HG03060 (cell line): ENCODE results near the gene NEAT1.

Source experiments
- ATAC-seq: cut with Tn5 transposase; IDR thresholded peaks from one replicate; pipeline ENCODE4 v1.9.1; 2021; ENCODE audit warnings: low read depth, moderate number of reproducible peaks; ENCODE audit not compliant: unreplicated experiment

NEAT1 gene

DNA sequence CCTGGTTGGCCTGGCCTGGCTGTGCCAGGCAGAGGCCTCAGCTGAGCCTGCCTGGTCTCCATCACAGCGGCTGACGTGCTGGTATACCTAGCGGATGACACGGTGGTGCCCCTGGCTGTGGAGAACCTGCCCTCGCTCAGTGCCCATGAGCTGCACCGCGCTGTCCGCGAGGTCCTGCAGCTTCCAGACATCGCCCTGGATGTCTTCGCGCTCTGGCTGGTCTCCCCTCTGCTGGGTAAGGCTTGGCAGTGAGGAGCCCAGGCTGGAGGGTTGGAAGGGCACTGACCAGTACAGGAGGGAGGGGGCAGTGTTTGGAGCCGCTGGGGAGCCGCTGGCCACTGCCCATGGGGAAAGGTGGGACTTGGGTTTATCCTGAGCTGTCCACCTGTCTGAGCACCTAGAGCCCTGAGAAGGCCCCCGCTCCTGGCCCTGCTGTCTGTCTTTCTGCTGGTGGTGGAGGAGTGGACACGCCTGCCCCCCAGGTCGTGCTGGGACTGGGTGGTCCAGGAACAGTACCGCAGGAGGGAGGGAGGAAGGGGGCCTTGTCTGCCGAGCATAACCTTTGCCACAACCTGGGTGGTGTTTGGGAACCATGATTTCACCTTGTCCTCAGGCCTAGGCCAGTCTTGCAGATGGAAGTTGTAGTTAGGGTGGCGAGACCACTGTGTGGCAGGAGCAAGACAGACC lies 33.2 kb upstream of the NEAT1 start:
- no peak for ATAC-seq

DNA sequence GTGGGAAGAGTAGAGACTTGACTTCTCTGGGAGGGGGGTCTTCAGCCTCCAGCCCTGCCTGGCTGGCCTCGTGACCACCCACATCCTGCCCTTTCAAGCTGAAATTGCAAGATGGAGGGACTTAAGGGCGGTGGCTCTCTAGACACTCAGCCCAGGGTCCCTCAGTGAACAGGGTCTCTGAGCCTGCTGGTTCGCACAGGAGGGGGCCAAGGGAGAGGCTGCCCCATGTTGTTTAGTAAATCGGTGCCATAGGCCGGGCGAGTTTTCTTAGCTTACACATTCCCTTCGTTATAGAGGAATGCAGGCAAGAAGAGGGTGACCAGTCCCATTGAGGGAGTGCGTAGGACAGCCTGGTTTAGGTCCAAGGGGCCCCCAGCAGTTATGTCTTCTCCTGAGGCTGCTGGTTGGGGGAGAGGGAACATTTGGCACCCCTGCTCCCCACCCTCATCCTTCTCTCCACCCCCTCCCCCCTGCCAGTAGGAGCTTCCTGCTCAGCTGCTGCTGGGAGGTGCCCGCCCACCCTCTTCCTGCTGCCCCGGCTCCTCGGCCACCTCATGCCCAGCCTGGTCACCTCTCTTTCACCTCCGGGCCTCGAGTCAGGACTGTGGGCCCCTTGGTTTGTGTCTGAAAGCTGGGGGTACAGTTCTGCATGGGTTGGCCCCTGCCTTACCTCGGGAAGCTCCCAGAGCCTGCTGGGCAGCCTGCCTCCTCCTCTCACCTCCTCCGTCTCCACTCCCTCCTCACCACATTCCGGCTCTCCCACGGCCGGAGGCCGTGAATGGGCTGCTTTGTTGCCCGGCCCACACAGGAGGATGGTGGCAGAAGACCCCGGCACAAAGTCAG lies 32.3 kb upstream of the NEAT1 start:
- no peak for ATAC-seq

DNA sequence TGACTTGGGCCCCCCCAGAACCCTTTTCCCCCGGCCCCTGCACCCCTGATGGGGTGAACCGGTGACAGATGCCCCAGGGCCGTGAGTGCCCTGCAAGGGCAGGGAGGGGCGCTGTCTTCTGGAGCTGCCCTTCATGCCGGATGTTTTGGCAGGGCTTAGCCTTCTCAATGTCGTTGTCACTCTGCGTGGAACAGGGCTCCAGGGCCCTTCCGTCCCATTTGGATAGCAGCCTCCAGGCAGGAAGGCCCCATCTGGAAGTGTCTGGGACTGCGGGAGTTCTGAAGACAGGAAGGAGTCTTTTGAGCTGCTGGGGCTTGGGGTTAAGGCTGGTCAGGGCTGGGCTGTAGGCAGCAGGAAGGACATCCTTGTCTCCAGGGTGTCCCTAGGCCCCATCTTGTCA lies 31.6 kb upstream of the NEAT1 start:
- no peak for ATAC-seq

DNA sequence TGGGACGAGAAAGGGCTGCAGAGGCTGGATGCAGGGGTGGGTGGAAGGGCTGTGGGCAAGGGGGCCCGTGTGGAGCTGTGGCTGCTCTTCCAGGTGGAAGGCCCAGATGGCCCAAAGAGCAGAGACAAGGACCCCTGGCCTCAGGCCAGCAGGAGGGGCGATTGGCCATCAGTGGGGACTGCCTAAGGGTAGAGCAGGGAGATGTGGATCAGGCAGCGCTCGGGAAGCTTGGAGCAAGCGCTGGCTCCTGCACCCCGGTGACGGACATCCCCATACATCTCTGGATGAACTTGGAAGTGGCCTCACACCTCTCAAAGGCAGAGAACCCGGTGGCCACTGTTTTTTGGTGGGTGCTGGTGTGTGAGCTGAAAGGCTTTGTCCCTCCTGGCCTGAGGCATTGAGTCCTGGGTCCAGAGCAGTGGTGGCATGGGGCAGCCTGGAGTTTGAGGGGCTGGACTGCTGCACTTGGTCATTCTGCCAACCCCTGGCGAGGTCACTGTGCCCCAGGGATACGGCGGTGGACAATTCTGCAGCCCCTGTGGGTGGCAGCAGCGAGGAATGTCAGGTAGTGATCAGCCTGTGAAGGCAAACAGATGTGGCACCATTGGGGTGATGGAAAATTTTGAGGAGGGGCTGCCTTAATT lies 30.3 kb upstream of the NEAT1 start:
- no peak for ATAC-seq

DNA sequence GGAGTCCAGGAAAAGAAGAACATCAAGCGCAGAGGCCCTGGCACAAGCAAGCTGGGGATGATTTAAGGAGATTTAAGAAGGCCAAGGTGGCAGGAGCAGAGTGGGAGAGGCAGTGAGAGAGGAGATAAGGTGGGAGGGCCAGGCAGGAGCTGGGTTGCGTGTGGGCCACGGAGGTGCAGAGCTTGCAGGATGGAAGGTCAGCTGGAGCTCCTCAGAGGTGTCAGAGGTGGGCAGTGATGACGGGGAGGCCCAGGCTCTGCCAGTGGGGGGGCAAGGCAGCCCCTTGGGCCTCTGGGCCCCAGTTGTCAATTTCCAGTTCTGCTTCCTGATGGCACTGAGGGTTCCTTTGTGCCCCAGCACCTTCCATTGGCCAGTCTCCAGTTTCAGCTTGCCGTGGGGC lies 29.7 kb upstream of the NEAT1 start:
- ATAC-seq, result no peak

DNA sequence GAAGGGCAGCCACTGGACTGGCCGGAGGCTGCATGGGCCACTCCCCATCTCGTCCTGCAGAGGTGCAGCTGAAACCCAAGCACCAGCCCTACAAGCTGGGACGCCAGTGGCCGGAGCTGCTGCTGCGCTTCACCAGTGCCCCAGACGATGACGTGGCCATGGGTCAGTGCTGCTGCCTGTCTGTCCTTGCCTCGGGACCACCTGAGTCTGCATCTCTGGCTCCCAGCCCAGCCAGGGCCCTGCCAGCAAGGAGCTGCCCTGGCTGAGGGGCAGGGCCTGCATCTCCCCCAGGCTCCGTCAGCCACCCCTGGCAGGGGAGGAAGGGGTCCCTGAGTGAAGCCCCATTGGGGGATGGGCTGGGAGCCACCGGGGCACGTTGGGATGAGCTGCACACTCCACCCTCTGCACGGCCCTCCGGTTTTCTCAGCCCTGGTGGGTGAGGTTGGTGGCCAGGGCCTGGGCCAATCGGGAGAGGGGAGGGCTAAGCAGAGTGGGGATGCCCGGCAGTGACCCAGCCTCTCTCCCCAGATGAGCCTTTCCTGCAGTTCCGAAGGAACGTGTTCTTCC lies 29.0 kb upstream of the NEAT1 start:
- no peak for ATAC-seq

DNA sequence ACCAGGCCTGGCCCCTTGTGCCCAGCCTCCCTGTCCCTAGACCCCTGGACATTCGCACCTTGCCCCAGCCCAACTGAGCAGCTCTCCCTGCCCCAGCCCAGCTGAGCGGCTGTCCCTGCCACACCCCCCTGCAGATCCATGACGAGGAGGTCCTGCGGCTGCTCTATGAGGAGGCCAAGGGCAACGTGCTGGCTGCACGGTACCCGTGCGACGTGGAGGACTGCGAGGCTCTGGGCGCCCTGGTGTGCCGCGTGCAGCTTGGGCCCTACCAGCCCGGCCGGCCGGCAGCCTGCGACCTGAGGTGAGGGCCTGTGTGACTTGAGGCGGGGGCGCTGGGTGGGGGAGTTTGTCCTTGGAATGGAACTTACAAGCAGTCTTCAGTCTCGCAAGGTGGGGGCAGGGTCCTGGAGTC lies 28.5 kb upstream of the NEAT1 start:
- no peak for ATAC-seq

DNA sequence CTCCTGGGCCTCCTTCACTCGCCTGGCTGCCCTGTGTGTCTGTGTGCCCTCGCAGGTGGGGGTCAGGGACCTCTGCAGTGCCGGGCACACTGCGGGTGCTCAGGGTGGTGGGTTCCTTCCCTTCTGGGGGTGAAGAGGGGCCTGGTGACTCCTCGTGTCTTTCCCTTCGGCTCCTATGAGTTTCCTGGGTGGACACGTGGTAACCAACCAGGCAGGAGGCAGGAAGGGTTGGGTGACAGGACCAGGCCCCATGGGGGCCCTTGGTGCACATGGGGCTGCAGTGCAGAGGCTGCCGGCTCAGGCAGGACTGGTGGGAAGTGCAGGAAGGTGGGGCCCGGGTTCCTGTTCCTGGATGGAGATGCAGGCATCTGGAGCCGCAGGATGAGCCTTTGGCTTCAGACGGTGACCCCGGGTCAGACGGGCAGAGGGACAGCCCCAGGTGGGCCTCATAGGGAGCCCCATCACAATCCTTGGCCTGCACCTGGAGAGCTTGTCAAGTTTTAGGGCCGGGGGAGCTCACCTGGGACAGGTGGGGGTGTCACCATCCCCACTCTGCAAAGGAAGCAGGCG lies 26.6 kb upstream of the NEAT1 start:
- no peak for ATAC-seq

DNA sequence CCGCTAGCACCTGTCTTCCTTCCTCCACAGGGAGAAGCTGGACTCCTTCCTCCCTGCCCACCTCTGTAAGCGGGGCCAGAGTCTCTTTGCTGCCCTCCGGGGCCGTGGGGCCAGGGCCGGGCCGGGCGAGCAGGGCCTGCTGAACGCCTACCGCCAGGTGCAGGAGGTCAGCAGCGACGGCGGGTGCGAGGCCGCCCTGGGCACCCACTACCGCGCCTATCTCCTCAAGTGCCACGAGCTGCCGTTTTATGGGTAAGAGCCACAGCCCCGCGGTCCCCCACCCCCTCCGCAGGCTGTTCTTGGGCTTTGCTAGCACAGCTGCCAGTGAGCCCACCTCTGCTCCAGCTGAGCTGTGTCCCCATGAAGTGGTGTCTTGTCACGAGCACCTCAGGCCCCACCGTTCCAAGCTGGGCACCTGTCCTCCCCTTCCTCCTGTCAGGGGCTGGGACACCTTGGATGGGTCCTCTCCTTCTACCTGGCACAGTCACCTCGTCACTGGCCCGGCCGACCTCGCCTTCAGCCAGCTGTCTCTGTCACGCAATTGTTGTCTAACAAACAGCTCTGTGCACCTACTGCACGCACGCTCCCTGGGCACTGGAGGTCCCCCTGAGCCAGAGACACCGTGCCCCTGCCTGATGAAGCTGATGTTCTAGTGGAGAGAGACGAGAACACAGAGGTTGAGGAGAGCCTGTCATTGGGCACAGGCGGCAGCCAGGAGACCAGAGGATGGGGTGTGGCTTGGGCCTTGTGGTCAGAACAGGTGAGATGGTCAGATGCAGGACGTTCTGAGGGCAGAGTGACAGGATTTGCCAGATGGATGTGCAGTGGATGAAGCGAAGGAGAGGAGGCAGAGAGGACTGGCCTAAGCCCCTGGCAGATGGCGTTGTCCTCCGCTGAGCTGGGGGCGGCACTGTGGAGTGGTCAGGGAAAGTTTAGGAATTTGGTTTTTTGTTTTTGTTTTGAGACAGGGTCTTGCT lies 25.5 kb upstream of the NEAT1 start:
- no peak for ATAC-seq

DNA sequence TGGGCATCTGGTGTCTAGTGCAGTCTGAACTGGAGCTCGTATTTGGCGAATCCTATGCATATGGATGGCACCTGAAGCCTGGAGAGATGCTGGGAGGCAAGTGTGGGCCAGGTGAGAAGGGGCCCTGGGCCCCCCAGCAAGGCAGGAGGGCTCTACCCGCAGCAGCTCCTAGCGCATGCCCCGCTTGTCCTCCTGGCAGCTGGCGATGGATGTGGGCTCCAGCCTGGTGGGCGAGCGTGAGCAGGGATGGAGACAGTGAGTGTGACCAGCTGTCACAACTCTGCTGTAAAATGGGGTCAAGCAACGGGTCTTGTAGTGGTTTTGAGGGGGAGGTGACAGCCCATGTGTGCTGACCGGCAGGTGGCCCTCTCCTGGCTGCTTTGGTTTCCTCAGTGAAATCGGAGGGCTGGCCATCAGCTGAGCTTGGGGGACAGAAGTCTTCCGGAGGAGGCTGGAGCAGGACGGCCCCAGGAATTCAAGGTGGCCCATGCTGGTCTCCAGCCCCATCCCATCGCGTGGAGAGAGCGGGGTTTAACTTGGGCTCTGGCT lies 24.2 kb upstream of the NEAT1 start:
- no peak for ATAC-seq

DNA sequence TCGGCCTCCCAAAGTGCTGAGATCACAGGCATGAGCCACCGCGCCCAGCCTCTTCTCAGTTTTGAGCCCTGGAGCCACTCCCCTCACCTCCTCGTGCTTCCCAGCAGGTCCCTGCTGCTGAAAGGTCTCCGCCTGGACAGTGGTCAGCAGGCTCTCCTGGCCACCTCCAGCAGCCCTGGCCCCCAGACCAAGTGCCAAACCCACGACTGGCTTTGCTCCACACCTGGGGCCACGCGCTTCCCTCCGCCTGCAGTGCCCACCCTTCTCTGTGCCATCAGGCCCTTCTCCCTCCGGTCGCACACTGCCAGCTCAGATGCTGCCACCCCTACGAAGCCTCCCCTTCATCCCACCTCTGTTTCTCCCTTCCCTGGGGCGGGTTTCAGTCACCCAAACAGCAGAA lies 23.3 kb upstream of the NEAT1 start:
- ATAC-seq, result no peak

DNA sequence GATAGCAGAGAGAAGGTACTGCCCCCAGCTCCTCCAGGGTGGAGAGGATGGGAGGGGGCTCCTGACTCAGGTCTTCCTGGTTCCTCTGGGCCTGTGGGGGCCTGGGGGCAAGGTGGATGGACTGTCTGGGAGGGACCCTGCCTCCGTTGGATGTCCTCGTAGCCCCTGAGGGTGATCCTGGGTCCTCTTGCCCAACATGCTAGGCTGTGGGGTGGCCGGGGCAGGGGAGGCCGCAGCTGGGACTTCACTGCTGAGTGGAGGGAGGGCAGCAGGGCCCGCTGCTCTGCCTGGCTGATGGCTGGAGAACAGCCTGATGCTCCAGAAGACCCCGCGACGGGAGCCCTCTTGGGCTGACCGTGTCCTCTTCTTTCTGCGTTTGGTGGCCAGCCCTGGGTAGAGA lies 22.8 kb upstream of the NEAT1 start:
- ATAC-seq, result no peak

DNA sequence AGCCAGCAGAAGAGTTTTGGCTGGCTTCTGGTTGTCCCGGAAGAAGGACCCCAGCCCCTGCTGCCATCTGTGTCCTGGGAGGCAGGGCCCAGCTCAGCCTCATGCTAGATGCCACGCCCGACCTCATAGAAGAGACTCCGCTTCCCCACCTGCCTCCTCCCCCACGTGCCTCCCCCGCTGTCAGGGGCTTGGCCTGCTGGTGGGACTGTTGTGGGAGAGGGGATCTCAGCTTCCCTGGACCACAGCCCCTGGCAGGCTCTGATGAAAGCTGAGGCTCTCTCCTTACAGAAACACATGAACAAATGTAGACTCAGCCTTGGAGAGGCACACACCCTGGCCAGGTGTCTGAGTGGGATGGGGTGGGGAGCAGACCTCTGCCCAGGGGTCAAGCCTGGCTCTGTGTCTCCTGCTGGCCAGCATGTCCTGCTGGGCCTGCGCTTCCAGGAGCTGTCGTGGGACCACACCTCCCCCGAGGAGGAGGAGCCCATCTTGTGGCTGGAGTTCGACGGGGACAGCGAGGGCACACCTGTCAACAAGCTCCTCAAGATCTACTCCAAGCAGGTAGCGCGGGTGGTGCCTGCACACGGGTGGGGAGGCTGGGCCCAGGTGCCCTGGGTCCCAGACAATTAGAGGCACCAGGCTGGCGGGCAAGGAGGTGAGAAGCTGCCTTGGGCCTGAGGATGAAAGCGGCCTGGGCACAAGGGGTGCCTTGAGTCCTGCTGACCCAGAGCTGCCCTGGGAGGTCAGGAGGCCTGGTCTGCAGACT lies 22.1 kb upstream of the NEAT1 start:
- no peak for ATAC-seq

DNA sequence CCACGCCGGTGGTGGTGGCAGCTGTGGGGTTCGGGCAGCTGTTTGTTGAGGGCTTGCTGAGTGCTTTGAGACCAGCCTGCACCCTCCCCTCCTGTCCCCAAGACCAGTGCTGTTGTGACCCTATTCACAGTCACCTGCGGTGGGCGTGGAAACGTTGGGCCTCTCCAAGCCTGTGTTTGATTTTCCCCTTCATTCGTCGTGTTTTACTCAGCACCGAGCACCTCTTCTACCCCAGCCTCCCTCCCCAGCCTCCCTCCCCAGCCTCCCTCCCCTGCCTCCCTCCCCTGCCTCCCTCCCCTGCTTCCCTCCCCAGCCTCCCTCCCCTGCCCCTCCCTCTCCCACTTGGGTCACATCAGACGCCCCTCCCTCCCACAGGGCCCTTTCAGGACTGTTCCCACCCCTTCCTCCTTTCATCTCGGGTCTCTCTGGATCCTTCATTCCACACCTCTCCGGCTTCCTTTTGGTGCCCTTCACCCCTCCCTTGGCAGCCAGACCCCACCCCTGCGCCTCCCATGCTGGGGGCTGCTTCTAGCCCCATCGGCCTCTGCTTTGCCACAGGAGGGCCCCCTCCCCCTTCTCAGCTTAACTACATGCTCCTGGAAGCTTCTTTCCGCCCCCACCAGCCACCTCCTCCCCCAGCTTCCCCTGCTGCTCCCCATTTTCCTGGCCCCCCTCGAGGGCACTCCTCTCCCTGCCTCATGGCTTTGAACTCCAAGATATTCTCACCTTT lies 21.4 kb upstream of the NEAT1 start:
- no peak for ATAC-seq

DNA sequence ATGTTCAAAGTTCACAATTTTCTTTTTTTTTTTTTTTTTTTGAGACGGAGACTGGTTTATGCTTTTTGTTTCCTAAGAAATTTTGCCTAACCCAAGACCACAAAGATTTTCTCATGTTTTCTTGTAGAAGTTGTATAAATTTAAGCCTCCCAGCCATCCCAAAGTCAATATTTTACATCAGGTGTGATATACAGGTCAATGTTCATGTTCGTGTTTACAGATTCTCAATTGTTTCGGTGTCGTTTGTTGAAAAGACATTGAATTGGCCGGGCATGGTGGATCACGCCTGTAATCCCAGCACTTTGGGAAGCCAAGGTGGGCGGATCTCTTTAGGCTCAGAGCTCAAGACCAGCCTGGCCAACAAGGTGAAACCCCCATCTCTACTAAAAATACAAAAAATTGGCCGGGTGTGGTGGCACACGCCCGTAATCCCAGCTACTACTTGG lies 20.8 kb upstream of the NEAT1 start:
- ATAC-seq, result no peak

DNA sequence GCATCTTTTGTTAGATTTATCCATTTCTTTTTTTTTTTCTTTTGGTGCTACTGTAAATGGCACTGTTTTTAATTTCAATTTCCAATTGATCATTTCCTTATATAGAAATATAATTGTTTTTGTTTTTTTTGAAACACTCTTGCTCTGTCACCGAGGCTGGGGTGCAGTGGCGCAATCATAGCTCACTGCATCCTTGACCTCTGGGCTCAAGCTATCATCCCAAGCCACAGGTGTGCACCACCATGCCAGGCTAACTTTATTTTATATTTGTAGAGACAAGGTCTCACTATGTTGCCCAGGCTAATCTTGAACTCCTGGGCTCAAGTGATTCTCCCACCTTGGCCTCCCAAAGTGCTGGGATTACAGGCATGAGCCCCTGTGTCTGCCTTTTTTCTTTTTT lies 19.8 kb upstream of the NEAT1 start:
- no peak for ATAC-seq

DNA sequence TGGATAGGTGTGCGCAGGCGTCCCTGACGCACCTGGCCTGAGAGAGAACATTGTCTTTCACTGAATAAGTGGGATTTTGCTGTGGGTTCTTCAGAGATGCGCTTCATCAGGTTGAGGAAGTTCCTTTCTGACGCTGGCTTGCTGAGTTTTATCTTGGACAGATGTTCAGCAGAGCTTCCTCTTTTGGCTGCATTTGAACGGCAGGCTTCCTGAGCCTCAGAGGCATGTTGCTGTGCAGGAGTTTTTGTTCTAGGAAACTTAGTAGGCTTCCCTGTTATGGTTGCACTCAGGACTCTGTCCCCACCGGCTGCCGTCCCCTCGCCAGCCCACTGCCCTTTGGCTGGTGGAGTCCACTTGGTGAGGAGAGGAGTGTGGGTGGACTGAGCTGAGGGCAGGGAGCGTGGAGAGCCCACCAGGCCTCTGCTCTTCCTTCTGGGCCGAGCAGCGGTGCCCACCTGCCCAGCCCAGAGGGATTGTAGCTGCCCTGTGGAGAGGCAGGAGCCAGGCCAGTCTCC lies 18.9 kb upstream of the NEAT1 start:
- no peak for ATAC-seq

DNA sequence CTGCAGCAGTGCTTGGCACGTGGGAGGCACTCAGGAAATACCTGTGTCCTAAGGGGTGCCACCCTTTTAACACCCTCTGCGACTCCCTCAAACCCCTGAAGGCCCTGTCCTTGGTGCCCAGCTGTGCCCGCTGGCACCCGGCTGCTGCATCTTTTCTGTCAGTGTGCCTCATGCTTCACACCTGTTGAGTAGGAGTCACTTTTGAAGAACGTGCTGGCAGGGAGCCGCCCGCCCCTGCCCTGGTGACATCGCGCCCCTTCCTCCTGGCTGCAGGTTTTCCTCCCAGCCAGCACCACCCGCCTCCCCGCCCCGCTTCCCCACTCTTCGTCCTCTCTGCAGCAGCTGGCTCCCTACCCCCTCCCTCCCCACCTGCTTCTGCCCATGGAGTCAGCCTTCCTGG lies 18.4 kb upstream of the NEAT1 start:
- ATAC-seq, result no peak
